HepG2 (cell line): ENCODE measurements around the gene DAAM1. TPM values are rescaled to one million over a fixed set of nuclear protein-coding genes. Genes with fewer than 3 reads are reported as not detected.

Source experiments
- ATAC-seq: fragments of 200-7000 bp; cut with Tn5 transposase; 3 replicates; pipeline ENCODE4 v1.9.1; 2020; ENCODE audit warnings: mild to moderate bottlenecking, moderate library complexity
- BruUV-seq: library from RNA; stranded (reverse); fragments of 400-500 nt; replicated peaks from 2 replicates; lab custom pipeline; 2021; lab: Mats Ljungman, UMichigan
- CTCF ChIA-PET: fragments of 300-600 bp; formaldehyde crosslinking; extraction: SDS; loops from one replicate; lab custom pipeline; 2021; ENCODE audit warnings: low total read pairs, inconsistent platforms, low intra/inter-chr PET ratio; lab: Yijun Ruan, JAX
- POLR2A ChIA-PET: fragments of 350-600 bp; sonication (Branson Sonifier 250); formaldehyde crosslinking; loops from one replicate; lab custom pipeline; 2020; ENCODE audit warnings: antibody characterized with exemption, inconsistent platforms; lab: Yijun Ruan, JAX
- DNase-seq: peaks from one replicate; pipeline ENCODE4 v3.0.0-alpha.2; 2015; ENCODE audit warnings: low spot score
- FAIRE-seq: peaks from 3 replicates; lab custom pipeline; 2011; peaks lifted over from hg19 to GRCh38; lab: Jason Lieb, UNC
- H2AFZ ChIP-seq: one replicate; pipeline ENCODE4 v1.6.1; 2011; ENCODE audit warnings: low read length, inconsistent platforms
- H3K27ac ChIP-seq: fragments of 300-600 bp; 3 replicates; pipeline ENCODE4 v1.8.0; 2011; ENCODE audit warnings: mixed run types, mild to moderate bottlenecking, mixed read lengths, low read length, inconsistent platforms; ENCODE audit not compliant: insufficient read depth; ENCODE audit errors: extremely low read length
- H3K27me3 ChIP-seq, 2 experiments: fragments of 200-600 bp in 1 of 2; 2 replicates in 1 of 2; 3 replicates in 1 of 2; pipeline versions ENCODE4 v1.6.0 to v1.8.0; 2011; ENCODE audit warnings: low read length in 2 of 2, mild to moderate bottlenecking in 2 of 2, moderate library complexity in 2 of 2, inconsistent platforms in 1 of 2; ENCODE audit not compliant: insufficient read depth in 2 of 2, control insufficient read depth in 1 of 2
- H3K36me3 ChIP-seq, 2 experiments: fragments of 200-600 bp in 1 of 2; replicated peaks in 1 of 2; 2 replicates in 1 of 2; 3 replicates in 1 of 2; pipeline versions ENCODE4 v1.5.1 to v1.8.0; 2011; ENCODE audit warnings: low read length in 2 of 2, inconsistent platforms in 1 of 2; ENCODE audit not compliant: insufficient read depth in 2 of 2, control insufficient read depth in 1 of 2
- H3K4me1 ChIP-seq: 2 replicates; pipeline ENCODE4 v1.5.1; 2012; ENCODE audit warnings: low read length, inconsistent platforms; ENCODE audit not compliant: insufficient read depth
- H3K4me2 ChIP-seq: 2 replicates; pipeline ENCODE4 v1.6.0; 2011; ENCODE audit warnings: low read depth, low read length, inconsistent platforms
- H3K4me3 ChIP-seq, 3 experiments: fragments of 200-600 bp in 1 of 3; sonication (generic), shearing (Covaris generic) in 1 of 3; replicated peaks in 1 of 3; 2 replicates each; pipeline ENCODE4 v1.5.1; 2011 to 2016; ENCODE audit warnings: low read length in 3 of 3, inconsistent platforms in 2 of 3, low read depth in 2 of 3, mild to moderate bottlenecking in 2 of 3, control low read depth in 1 of 3, mixed read lengths in 1 of 3; ENCODE audit not compliant: insufficient read depth in 1 of 3
- H3K79me2 ChIP-seq: one replicate; pipeline ENCODE4 v1.6.1; 2011; ENCODE audit warnings: low read length, inconsistent platforms; ENCODE audit not compliant: insufficient read depth
- H3K9ac ChIP-seq: 2 replicates; pipeline ENCODE4 v1.6.0; 2011; ENCODE audit warnings: mild to moderate bottlenecking, low read depth, low read length, inconsistent platforms; ENCODE audit not compliant: insufficient read depth
- H3K9me3 ChIP-seq: 2 replicates; pipeline ENCODE4 v1.5.1; 2012; ENCODE audit warnings: mild to moderate bottlenecking, low read length
- H4K20me1 ChIP-seq: 2 replicates; pipeline ENCODE4 v1.6.0; 2011; ENCODE audit warnings: inconsistent platforms, mild to moderate bottlenecking, low read length, moderate library complexity; ENCODE audit not compliant: insufficient read depth
- LCORL ChIP-seq, 2 experiments: fragments of 450-650 bp in 1 of 2; sonication (generic) in 1 of 2; formaldehyde crosslinking in 1 of 2; IDR thresholded peaks; 2 replicates each; pipeline versions ENCODE4 v1.5.0 to v1.6.1; 2017 to 2020; ENCODE audit warnings: antibody characterized with exemption in 1 of 2, missing genetic modification reagents in 1 of 2
- WGBS: methylation state at CpG from one replicate; pipeline ENCODE4 v1.1.6; 2017; ENCODE audit warnings: low lambda C conversion rate; 5-methylcytosine and 5-hydroxymethylcytosine counted together
- in situ Hi-C: cut with HindIII; loops from 2 replicates; pipeline ENCODE4 v1.10.0; 2017; ENCODE audit warnings: low pct_unique_long_range_greater_than_20kb; ENCODE audit not compliant: extremely low pct_ligation_motif_present
- intact Hi-C: fragments of 100-400 bp; cut with micrococcal nuclease; formaldehyde crosslinking; loops from one replicate; pipeline ENCODE4 v1.10.0; 2022; ENCODE audit not compliant: unreplicated experiment
- polyA plus RNA-seq, 8 experiments: library from polyadenylated mRNA; depleted of rRNA in 3 of 8; stranded (reverse) in 7 of 8; unstranded in 1 of 8; fragments of >200 nt; fragmentation: Illumina TruSeq in 4 of 8; extraction: Trizol in 4 of 8; gene quantifications; 2 replicates each; pipeline versions ENCODE4 v1.2.1 to v1.2.3, GENCODE V29; 2011 to 2016; ENCODE audit warnings: low read depth in 4 of 8, missing spikeins in 1 of 8, mixed read lengths in 1 of 8; ENCODE audit not compliant: insufficient read depth in 1 of 8
- total RNA-seq, 5 experiments: library from RNA; depleted of rRNA; stranded (reverse); fragments of >200 nt; fragmentation: Illumina TruSeq; extraction: Trizol; gene quantifications; 2 replicates each; pipeline ENCODE4 v1.2.3, GENCODE V29; 2016; ENCODE audit warnings: low read depth in 1 of 5
- TF ChIP-seq, protein P1 (sequence below): sonication (generic); formaldehyde crosslinking; IDR thresholded peaks from 2 replicates; pipeline ENCODE4 v1.5.1; 2020; ENCODE audit warnings: mild to moderate bottlenecking, missing genetic modification reagents, moderate library complexity
- TF ChIP-seq, protein P2 (sequence below): sonication (generic); formaldehyde crosslinking; conservative IDR thresholded peaks from 2 replicates; pipeline ENCODE4 v1.8.0; 2022; ENCODE audit warnings: missing genetic modification reagents

The DAAM1 gene
- total and polyA plus RNA-seq, 2 of the 13 experiments (the other 11 are each of a cell fraction or from before 2014, with no cell fraction given) = 10.9 to 24.5 TPM

DNA sequence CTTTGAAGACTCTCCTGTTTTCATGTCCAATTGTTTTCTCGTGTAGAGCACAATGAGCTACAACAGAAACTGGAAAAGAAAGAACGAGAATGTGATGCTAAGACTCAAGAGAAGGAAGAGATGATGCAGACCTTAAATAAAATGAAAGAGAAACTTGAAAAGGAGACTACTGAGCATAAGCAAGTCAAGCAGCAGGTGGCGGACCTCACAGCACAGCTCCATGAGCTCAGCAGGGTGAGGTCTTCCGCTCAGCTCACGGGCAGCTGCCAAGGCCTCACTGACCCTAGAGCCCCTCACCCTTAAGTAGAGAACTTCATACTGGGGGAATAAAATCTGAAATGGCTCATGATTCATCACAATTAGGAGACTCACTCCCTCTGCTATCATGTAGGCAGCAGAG lies 142.0 kb downstream of the DAAM1 start:
- H2AFZ ChIP-seq = no peak overlapping the region
- TF ChIP-seq, protein P1, sequence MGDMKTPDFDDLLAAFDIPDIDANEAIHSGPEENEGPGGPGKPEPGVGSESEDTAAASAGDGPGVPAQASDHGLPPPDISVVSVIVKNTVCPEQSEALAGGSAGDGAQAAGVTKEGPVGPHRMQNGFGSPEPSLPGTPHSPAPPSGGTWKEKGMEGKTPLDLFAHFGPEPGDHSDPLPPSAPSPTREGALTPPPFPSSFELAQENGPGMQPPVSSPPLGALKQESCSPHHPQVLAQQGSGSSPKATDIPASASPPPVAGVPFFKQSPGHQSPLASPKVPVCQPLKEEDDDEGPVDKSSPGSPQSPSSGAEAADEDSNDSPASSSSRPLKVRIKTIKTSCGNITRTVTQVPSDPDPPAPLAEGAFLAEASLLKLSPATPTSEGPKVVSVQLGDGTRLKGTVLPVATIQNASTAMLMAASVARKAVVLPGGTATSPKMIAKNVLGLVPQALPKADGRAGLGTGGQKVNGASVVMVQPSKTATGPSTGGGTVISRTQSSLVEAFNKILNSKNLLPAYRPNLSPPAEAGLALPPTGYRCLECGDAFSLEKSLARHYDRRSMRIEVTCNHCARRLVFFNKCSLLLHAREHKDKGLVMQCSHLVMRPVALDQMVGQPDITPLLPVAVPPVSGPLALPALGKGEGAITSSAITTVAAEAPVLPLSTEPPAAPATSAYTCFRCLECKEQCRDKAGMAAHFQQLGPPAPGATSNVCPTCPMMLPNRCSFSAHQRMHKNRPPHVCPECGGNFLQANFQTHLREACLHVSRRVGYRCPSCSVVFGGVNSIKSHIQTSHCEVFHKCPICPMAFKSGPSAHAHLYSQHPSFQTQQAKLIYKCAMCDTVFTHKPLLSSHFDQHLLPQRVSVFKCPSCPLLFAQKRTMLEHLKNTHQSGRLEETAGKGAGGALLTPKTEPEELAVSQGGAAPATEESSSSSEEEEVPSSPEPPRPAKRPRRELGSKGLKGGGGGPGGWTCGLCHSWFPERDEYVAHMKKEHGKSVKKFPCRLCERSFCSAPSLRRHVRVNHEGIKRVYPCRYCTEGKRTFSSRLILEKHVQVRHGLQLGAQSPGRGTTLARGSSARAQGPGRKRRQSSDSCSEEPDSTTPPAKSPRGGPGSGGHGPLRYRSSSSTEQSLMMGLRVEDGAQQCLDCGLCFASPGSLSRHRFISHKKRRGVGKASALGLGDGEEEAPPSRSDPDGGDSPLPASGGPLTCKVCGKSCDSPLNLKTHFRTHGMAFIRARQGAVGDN (CRISPR knock-in tag) = no peak
- TF ChIP-seq LCORL (IDR thresholded peaks at IDR 0.05) (no peak), LCORL (CRISPR knock-in tag; IDR thresholded peaks at IDR 0.05) (no peak)
- TF ChIP-seq, protein P2, sequence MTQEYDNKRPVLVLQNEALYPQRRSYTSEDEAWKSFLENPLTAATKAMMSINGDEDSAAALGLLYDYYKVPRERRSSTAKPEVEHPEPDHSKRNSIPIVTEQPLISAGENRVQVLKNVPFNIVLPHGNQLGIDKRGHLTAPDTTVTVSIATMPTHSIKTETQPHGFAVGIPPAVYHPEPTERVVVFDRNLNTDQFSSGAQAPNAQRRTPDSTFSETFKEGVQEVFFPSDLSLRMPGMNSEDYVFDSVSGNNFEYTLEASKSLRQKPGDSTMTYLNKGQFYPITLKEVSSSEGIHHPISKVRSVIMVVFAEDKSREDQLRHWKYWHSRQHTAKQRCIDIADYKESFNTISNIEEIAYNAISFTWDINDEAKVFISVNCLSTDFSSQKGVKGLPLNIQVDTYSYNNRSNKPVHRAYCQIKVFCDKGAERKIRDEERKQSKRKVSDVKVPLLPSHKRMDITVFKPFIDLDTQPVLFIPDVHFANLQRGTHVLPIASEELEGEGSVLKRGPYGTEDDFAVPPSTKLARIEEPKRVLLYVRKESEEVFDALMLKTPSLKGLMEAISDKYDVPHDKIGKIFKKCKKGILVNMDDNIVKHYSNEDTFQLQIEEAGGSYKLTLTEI (CRISPR knock-in tag) = no peak
- FAIRE-seq (no peak), ATAC-seq (no peak), DNase-seq (no peak)
- no TSS peak for BruUV-seq
- H3K4me2 ChIP-seq = no peak overlapping the region
- intact Hi-C loops (no loop called here), in situ Hi-C loops (no loop called here)
- ChIA-PET POLR2A (no interaction called here), CTCF (no interaction called here)
- H3K27me3 ChIP-seq = no peaks in the 10 kb centered on the region
- H3K36me3 ChIP-seq = peaks cover 17 to 62% of the 10 kb centered on the region in 2 experiments
- WGBS = 94% methylated on average over 5 of the region's 5 CpGs
- H3K79me2 ChIP-seq = no peaks in the 10 kb centered on the region
- H3K9me3 ChIP-seq = no peaks in the 10 kb centered on the region
- H3K4me1 ChIP-seq = peaks cover 5% of the 10 kb centered on the region; the same call in 1 of the 2 replicates
- no peak overlapping the region for H3K9ac ChIP-seq
- no peak overlapping the region for H3K27ac ChIP-seq
- H4K20me1 ChIP-seq = no peaks in the 10 kb centered on the region
- H3K4me3 ChIP-seq = no peak overlapping the region
